ENCODE results near the gene UPK3BL1.
"Not testable (repeated sequence)": the region's sequence is repeated elsewhere in the genome, so short reads cannot be mapped to it uniquely, and the experiment has no call there.

- not testable (repeated sequence) for TF ChIP-seq POLR2A (IDR thresholded peaks at IDR 0.05; ENCODE audit: low read length); GATA1 (IDR thresholded peaks at IDR 0.05; ENCODE audit: low read depth, low read length)
These were observed 31.0 kb upstream of the UPK3BL1 start for GRCh38 chr7:102673447-102674067.

Measured in erythroblast (primary cell).